Prostate gland (tissue), 2 donors: ENCODE measurements around the gene TMEM234. TPM values are rescaled to one million over a fixed set of nuclear protein-coding genes. Genes with fewer than 3 reads are reported as not detected.

Experiments
- DNase-seq: peaks from one replicate; pipeline ENCODE4 v3.0.0-alpha.2; 2019; ENCODE audit warnings: low spot score
- H3K27ac ChIP-seq, 2 donors: fragments of 200-600 bp; sonication (generic); 2 replicates each; pipeline ENCODE4 v1.5.1; 2017 to 2019
- H3K27me3 ChIP-seq: fragments of 200-600 bp; sonication (generic); replicated peaks from 2 replicates; pipeline ENCODE4 v1.5.1; 2019; ENCODE audit not compliant: insufficient read depth
- H3K36me3 ChIP-seq, 2 donors: fragments of 200-600 bp; sonication (generic); 1 replicate in 1 of 2; 2 replicates in 1 of 2; pipeline versions ENCODE4 v1.5.1 to v1.8.1; 2017 to 2019
- H3K4me1 ChIP-seq: fragments of 200-600 bp; sonication (generic); replicated peaks from 2 replicates; pipeline ENCODE4 v1.5.1; 2019
- H3K4me3 ChIP-seq, 2 donors: fragments of 200-600 bp; sonication (generic); 2 replicates each; pipeline ENCODE4 v1.5.1; 2017 to 2019
- H3K9me3 ChIP-seq: fragments of 200-600 bp; sonication (generic); 2 replicates; pipeline ENCODE4 v1.5.1; 2017
- POLR2A ChIP-seq: fragments of 450-650 bp; IDR thresholded peaks from one replicate; pipeline ENCODE4 v1.6.1; 2016; ENCODE audit warnings: antibody characterized with exemption, mild to moderate bottlenecking
- POLR2AphosphoS5 ChIP-seq: sonication (generic); formaldehyde crosslinking; IDR thresholded peaks from one replicate; pipeline ENCODE4 v1.6.1; 2017; ENCODE audit warnings: antibody characterized with exemption
- WGBS: methylation state at CpG from one replicate; pipeline ENCODE4 v1.1.5; 2018; 5-methylcytosine and 5-hydroxymethylcytosine counted together
- intact Hi-C: fragments of 100-400 bp; cut with DNase I; formaldehyde crosslinking; loops from one replicate; pipeline ENCODE4 v1.14.2; 2022
- total RNA-seq, 2 donors: library from RNA; depleted of rRNA; stranded (reverse); fragments of >200 nt; gene quantifications; one replicate each; pipeline ENCODE4 v1.1.0, GENCODE V29; 2016
- TF ChIP-seq, protein P1 (sequence below), 4 experiments: fragments of 200-600 bp in 2 of 4; fragments of 450-650 bp in 2 of 4; sonication (generic) in 2 of 4; IDR thresholded peaks; 1 replicate in 3 of 4; 2 replicates in 1 of 4; pipeline ENCODE4 v1.5.1; 2016 to 2019; ENCODE audit warnings: antibody characterized with exemption in 4 of 4, mild to moderate bottlenecking in 2 of 4, moderate library complexity in 2 of 4

Gene TMEM234
- 10 to 100 TPM; 17.9 to 31.7 TPM for total RNA-seq

DNA sequence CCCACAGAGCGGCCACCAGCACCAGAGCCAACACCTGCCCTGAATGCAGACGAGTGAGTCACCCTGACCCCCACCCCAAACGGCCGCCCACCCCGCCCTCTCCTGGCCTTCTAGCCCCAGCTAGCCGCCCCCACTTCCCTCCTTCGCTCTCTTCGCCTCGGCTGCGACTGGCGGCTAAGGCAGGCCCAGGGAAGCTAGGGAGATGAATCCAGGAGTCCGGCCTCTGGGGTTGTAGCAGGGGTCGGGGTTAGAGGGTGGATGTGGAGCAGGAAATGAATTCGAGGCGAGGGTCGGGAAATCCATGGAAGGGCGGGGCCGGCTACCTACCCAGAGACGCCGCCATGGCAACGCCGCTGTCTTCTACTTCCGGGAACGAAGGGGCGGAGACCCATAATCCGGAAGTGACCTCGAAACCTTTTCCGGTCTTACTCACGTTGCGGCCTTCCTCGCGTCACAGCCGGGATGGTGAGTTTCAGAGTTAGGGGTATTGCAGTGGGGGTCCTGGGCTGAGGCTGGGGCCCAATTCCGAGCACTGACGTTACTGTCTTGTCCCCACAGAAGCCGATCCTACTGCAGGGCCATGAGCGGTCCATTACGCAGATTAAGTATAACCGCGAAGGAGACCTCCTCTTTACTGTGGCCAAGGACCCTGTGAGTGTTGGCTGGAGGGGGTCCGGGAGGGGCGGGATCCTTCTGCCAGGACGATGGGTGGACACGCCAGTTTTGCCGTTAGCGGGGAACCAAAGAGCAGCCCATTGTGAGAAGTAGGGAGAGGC, at the start of gene TMEM234, which contains the start of gene EIF3I:
TMEM234 (minus strand) TSS at position 374 of the 776 bp plus-strand sequence; CDS start at position 343, 31 bp downstream.
EIF3I (plus strand) TSS at position 428 of the 776 bp plus-strand sequence; CDS start at position 463, 35 bp downstream.
- Histone ChIP-seq H3K4me3 (peak within 1 kb of the TSS; percentile 74 to 95), H3K27me3 (no peaks in the 10 kb centered on the region), H3K9me3 (no peaks in the 10 kb centered on the region), H3K4me1 (peaks cover 19% of the 10 kb centered on the region), H3K36me3 (peaks cover 4 to 11% of the 10 kb centered on the region in 2 donors), H3K27ac (peak within 1 kb of the TSS; percentile 88 to 90)
- TF ChIP-seq, protein P1, sequence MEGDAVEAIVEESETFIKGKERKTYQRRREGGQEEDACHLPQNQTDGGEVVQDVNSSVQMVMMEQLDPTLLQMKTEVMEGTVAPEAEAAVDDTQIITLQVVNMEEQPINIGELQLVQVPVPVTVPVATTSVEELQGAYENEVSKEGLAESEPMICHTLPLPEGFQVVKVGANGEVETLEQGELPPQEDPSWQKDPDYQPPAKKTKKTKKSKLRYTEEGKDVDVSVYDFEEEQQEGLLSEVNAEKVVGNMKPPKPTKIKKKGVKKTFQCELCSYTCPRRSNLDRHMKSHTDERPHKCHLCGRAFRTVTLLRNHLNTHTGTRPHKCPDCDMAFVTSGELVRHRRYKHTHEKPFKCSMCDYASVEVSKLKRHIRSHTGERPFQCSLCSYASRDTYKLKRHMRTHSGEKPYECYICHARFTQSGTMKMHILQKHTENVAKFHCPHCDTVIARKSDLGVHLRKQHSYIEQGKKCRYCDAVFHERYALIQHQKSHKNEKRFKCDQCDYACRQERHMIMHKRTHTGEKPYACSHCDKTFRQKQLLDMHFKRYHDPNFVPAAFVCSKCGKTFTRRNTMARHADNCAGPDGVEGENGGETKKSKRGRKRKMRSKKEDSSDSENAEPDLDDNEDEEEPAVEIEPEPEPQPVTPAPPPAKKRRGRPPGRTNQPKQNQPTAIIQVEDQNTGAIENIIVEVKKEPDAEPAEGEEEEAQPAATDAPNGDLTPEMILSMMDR (IDR thresholded peaks at IDR 0.05), result no peak
- peak; percentile 69 for TF ChIP-seq POLR2A
- peak; percentile 98 for TF ChIP-seq POLR2AphosphoS5
- intact Hi-C loops, result loop anchor here (10.0 kb wide), 1 partner anchor 173 kb away; the partner anchor contains the start of gene BSDC1
- under 1% methylated on average over 42 of the region's 46 CpGs for WGBS
- DNase-seq, result peak; percentile 93

DNA sequence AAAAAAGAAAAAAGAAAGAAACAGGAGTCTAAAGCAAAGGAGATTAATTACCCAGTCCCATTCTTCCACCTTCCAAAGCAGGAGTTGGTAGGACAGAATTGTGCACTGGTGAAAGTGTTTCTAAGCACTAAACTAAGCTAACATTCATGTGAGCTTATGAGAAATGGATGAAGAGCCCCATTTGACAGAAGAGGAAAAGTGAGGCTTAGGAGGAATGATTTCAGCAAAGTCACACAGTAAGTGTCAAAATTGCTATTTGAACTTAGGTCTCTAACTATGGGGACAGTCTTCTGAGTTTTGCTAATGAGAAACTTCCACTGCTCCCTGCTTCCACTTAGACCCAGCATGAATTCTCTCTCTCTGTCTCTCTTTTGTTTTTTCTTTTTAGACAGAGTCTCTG, 47.6 kb upstream of the TMEM234 start:
- H3K27me3 ChIP-seq, result no peaks in the 10 kb centered on the region
- H3K4me1 ChIP-seq, result no peaks in the 10 kb centered on the region
- DNase-seq, result no peak
- H3K4me3 ChIP-seq, result no peak overlapping the region
- H3K36me3 ChIP-seq, result no peaks in the 10 kb centered on the region
- H3K9me3 ChIP-seq, result no peaks in the 10 kb centered on the region
- TF ChIP-seq, protein P1 (IDR thresholded peaks at IDR 0.05), result no peak
- TF ChIP-seq POLR2A, result no peak
- TF ChIP-seq POLR2AphosphoS5, result no peak
- intact Hi-C loops, result no loop called here
- no peak overlapping the region for H3K27ac ChIP-seq

DNA sequence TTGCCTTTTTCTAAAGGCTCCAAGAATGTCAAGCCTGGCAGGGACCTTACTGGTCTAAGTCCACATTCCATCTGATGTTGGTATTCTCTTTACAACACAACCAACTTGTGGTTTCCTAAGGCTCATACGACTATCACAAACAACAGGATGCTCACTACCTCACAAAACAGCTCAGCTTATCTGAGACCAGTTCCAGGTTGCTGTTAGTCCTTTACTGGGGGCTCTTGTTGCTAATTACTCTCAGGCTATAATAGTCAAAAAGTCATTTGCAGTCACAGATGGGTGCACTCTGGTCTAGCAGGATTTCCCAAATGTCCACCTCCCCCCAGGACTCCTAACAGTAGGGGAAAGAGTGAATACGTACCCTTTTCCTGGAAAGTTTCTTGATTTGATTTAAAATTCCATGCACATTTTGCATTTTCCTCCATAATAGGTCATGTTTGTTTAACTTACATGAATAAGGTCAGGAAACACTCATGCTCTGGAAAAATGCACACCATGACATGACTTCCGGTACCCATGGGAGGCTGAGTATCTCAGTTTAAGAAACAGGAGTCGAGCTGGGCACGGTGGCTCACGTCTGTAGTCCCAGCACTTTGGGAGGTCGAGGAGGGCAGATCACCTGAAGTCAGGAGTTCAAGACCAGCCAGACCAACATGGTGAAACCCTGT, 44.9 kb upstream of the TMEM234 start:
- 79% methylated on average over 7 of the region's 7 CpGs for WGBS
- TF ChIP-seq POLR2A, result no peak
- TF ChIP-seq, protein P1 (IDR thresholded peaks at IDR 0.05), result no peak
- no peak for TF ChIP-seq POLR2AphosphoS5
- no peaks in the 10 kb centered on the region for H3K36me3 ChIP-seq
- no peak overlapping the region for H3K27ac ChIP-seq
- H3K4me1 ChIP-seq, result no peaks in the 10 kb centered on the region
- no peak for DNase-seq
- H3K27me3 ChIP-seq, result no peaks in the 10 kb centered on the region
- intact Hi-C loops, result no loop called here
- H3K4me3 ChIP-seq, result no peak overlapping the region
- no peaks in the 10 kb centered on the region for H3K9me3 ChIP-seq

DNA sequence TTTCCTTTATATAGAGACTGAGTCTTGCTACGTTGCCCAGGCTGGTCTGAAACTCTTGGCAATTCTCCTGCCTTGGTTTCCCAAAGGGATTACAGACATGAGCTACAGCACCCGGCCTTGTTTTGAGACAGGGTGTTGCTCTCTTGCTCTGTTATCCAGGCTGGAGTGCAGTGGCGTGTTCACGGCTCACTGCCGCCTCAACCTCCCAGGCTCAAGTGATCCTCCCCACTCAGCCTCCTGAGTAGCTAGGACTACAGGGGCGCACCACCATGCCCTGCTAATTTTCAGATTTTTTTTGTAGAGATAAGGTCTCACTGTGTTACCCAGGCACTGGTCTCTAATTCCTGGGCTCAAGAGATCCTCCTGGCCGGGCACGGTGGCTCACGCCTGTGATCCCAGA, 43.7 kb upstream of the TMEM234 start:
- TF ChIP-seq, protein P1 (IDR thresholded peaks at IDR 0.05), result no peak
- no peak for TF ChIP-seq POLR2A
- TF ChIP-seq POLR2AphosphoS5, result no peak

More for the DNA sequence above, 43.7 kb upstream of the TMEM234 start:
- 91% methylated on average over 9 of the region's 9 CpGs for WGBS
- no peaks in the 10 kb centered on the region for H3K4me1 ChIP-seq
- H3K36me3 ChIP-seq, result no peaks in the 10 kb centered on the region
- intact Hi-C loops, result no loop called here
- H3K27me3 ChIP-seq, result no peaks in the 10 kb centered on the region
- DNase-seq, result no peak
- no peaks in the 10 kb centered on the region for H3K9me3 ChIP-seq
- no peak overlapping the region for H3K27ac ChIP-seq
- no peak overlapping the region for H3K4me3 ChIP-seq
